COLO829 (cell line): Measurements from ENCODE around the gene IRX4.

Experiments
- DNase-seq: peaks from one replicate; pipeline ENCODE4 v3.0.0; 2012; ENCODE audit warnings: low spot score

The IRX4 gene

GRCh38 chr5:1836176-1836890 is 46.4 kb downstream of the IRX4 start:
- DNase-seq: no peak

GRCh38 chr5:1835431-1835830 is 47.3 kb downstream of the IRX4 start:
- DNase-seq: no peak

- DNase-seq: no peak
Measured at GRCh38 chr5:1834721-1835429, 47.9 kb downstream of the IRX4 start.

- DNase-seq: no peak
Measured at GRCh38 chr5:1834022-1834551, 48.6 kb downstream of the IRX4 start.

GRCh38 chr5:1833264-1834021 is 49.3 kb downstream of the IRX4 start:
- no peak for DNase-seq

- DNase-seq: no peak
Measured at GRCh38 chr5:1832511-1833250, 50.0 kb downstream of the IRX4 start.

GRCh38 chr5:1831677-1832313 is 50.9 kb downstream of the IRX4 start:
- no peak for DNase-seq

- no peak for DNase-seq
Measured at GRCh38 chr5:1831257-1831656, 51.5 kb downstream of the IRX4 start.

- no peak for DNase-seq
Measured at GRCh38 chr5:1830571-1831228, 52.0 kb downstream of the IRX4 start.

- no peak for DNase-seq
Measured at GRCh38 chr5:1827886-1828397, 54.8 kb downstream of the IRX4 start.
